Astrocyte (in vitro differentiated cells and primary cell): Measurements from ENCODE around the gene SACS.

Experiments used
- EZH2 ChIP-seq: IDR thresholded peaks from 2 replicates; pipeline ENCODE4 v1.6.1; 2012; ENCODE audit warnings: mild to moderate bottlenecking, low read length, inconsistent platforms; ENCODE audit not compliant: insufficient read depth
- TF ChIP-seq, protein P1 (sequence below): IDR thresholded peaks from 2 replicates; pipeline ENCODE4 v1.5.1; 2011; ENCODE audit warnings: low read depth, mild to moderate bottlenecking, inconsistent platforms, low read length, moderate library complexity; ENCODE audit not compliant: insufficient read depth

DNA sequence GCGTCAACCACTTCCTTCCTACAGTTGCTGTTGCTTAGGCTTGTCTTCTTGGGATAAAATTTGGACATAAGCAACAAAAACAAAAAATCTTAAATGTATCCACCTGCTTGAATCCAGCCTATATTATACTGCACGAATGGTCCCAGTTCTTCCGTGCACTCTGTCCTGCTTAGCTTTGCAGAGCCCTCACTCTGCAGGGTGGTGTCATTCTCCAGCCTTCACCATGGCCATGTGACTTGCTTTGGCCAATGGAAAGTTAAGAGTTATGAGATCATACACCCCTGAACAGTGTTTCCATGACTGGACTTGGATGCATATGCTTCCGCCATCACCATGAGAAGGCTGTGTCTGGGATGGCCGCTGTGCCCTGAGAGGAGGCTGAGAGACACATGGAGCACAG lies 27.4 kb upstream of the SACS start:
- TF ChIP-seq, protein P1, sequence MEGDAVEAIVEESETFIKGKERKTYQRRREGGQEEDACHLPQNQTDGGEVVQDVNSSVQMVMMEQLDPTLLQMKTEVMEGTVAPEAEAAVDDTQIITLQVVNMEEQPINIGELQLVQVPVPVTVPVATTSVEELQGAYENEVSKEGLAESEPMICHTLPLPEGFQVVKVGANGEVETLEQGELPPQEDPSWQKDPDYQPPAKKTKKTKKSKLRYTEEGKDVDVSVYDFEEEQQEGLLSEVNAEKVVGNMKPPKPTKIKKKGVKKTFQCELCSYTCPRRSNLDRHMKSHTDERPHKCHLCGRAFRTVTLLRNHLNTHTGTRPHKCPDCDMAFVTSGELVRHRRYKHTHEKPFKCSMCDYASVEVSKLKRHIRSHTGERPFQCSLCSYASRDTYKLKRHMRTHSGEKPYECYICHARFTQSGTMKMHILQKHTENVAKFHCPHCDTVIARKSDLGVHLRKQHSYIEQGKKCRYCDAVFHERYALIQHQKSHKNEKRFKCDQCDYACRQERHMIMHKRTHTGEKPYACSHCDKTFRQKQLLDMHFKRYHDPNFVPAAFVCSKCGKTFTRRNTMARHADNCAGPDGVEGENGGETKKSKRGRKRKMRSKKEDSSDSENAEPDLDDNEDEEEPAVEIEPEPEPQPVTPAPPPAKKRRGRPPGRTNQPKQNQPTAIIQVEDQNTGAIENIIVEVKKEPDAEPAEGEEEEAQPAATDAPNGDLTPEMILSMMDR = no peak
- TF ChIP-seq EZH2 = no peak
